ENCODE data around the gene MRAP2.

- TF ChIP-seq CTCF (optimal IDR thresholded peaks at IDR 0.05 in 1 of 3, IDR thresholded peaks at IDR 0.05 in 1 of 3, conservative IDR thresholded peaks at IDR 0.05 in 1 of 3; ENCODE audit: extremely low read depth in 1 of 3, insufficient read depth in 2 of 3, low read length in 3 of 3) (no peak), EZH2 (IDR thresholded peaks at IDR 0.05; ENCODE audit: low read length) (no peak)
These were observed 19.3 kb downstream of the MRAP2 start for GRCh38 chr6:84052883-84053241.
